Stimulated activated CD4-positive, alpha-beta T cell treated with anti-CD3 and anti-CD28 coated beads, TNF-alpha, amount 100 ng/mL, for 24 hours (primary cell): ENCODE data around the gene PCNT.
"Not testable (repeated sequence)": the region's sequence is repeated elsewhere in the genome, so short reads cannot be mapped to it uniquely, and the experiment has no call there.

ENCODE experiments used
- DNase-seq, 3 experiments: peaks; one replicate each; pipeline ENCODE4 v3.0.0-alpha.2; 2020; ENCODE audit warnings: low read depth in 3 of 3

Gene PCNT

GRCh38 chr21:46448108-46448507 lies 124.2 kb downstream of the PCNT start:
- DNase-seq = no peak

- not testable (repeated sequence) for DNase-seq
These were observed 124.9 kb downstream of the PCNT start for GRCh38 chr21:46448855-46449254.

- DNase-seq = no peak
These were observed 128.8 kb downstream of the PCNT start for GRCh38 chr21:46452710-46453109.

- DNase-seq = no peak
These were observed 130.2 kb downstream of the PCNT start for GRCh38 chr21:46454142-46454541.

- no peak for DNase-seq
These were observed 130.9 kb downstream of the PCNT start for GRCh38 chr21:46454634-46455390.

GRCh38 chr21:46455575-46456385 lies 131.8 kb downstream of the PCNT start:
- DNase-seq = no peak

- no peak for DNase-seq
These were observed 132.8 kb downstream of the PCNT start for GRCh38 chr21:46456750-46457149.

- DNase-seq = peak in 2 of 3 experiments; percentile 3 to 38
These were observed 133.9 kb downstream of the PCNT start for GRCh38 chr21:46457801-46458314.

- DNase-seq = peak; percentile 82 to 90 (median 88)
These were observed 134.5 kb downstream of the PCNT start, which contains the start of gene DIP2A for GRCh38 chr21:46458315-46459023. TSS of gene DIP2A (plus strand) at chr21:46458891. CDS start at chr21:46459132, 241 bp downstream.

GRCh38 chr21:46459024-46459355 lies 135.0 kb downstream of the PCNT start:
- no peak for DNase-seq

GRCh38 chr21:46459356-46460112 lies 135.6 kb downstream of the PCNT start:
- DNase-seq = no peak

- no peak for DNase-seq
These were observed 138.0 kb downstream of the PCNT start for GRCh38 chr21:46461909-46462308.

GRCh38 chr21:46465153-46465552 lies 141.2 kb downstream of the PCNT start:
- DNase-seq = not testable (repeated sequence)

- DNase-seq = no peak
These were observed 141.7 kb downstream of the PCNT start for GRCh38 chr21:46465651-46466050.

- no peak for DNase-seq
These were observed 144.3 kb downstream of the PCNT start for GRCh38 chr21:46468108-46468774.

GRCh38 chr21:46469275-46469674 lies 145.3 kb downstream of the PCNT start:
- no peak for DNase-seq

GRCh38 chr21:46471514-46471913 lies 147.6 kb downstream of the PCNT start:
- DNase-seq = no peak

- no peak for DNase-seq
These were observed 148.3 kb downstream of the PCNT start for GRCh38 chr21:46472246-46472645.

- no peak for DNase-seq
These were observed 150.4 kb downstream of the PCNT start for GRCh38 chr21:46474382-46474781.

- DNase-seq = no peak
These were observed 151.3 kb downstream of the PCNT start for GRCh38 chr21:46475296-46475695.

GRCh38 chr21:46477765-46478164 lies 153.8 kb downstream of the PCNT start:
- DNase-seq = no peak
